WERI-Rb-1 (cell line): ENCODE results near the gene RRAS2.

ENCODE experiments used
- DNase-seq: peaks from one replicate; pipeline ENCODE4 v3.0.0-alpha.2; 2020
- H3K27ac ChIP-seq: fragments of 250-450 bp; sonication (Bioruptor Pico); 2 replicates; pipeline ENCODE4 v1.5.1; 2020; ENCODE audit warnings: mild to moderate bottlenecking, moderate library complexity
- H3K27me3 ChIP-seq: fragments of 250-450 bp; sonication (Bioruptor Pico); 2 replicates; pipeline ENCODE4 v1.5.1; 2021; ENCODE audit warnings: mild to moderate bottlenecking, low read depth, moderate library complexity; ENCODE audit not compliant: insufficient read depth, severe bottlenecking
- H3K36me3 ChIP-seq: fragments of 250-450 bp; sonication (Bioruptor Pico); 2 replicates; pipeline ENCODE4 v1.5.1; 2020; ENCODE audit warnings: mild to moderate bottlenecking, moderate library complexity
- H3K4me3 ChIP-seq: 2 replicates; pipeline ENCODE4 v1.5.1; 2011; ENCODE audit warnings: low read depth, mild to moderate bottlenecking, control low read depth, low read length
- H3K9me3 ChIP-seq: fragments of 250-450 bp; sonication (Bioruptor Pico); 2 replicates; pipeline ENCODE4 v1.5.1; 2021; ENCODE audit warnings: mild to moderate bottlenecking, moderate library complexity; ENCODE audit not compliant: severe bottlenecking
- TF ChIP-seq, protein P1 (sequence below): IDR thresholded peaks from 2 replicates; pipeline ENCODE4 v1.5.1; 2011; ENCODE audit warnings: low read depth, mild to moderate bottlenecking, control low read depth, inconsistent platforms, low read length

RRAS2 gene

DNA sequence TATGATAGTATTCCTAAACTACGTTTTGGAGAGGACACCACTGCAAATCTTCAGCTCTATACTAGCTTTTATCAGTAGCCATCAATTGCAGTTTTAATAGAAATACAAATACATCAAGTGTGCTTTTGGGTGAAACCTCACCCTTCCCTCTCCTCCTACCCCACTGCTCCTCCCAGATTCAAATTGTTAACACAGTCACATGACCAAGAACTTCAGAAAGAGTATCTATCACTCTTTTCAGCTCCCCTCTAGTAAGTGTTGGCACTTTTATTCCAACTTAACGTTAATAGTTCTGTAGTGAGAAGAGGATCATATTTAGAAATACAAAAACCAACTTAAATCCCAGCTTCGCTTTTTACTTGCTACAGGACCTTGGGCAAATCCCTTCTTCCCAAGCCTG lies 17.0 kb downstream of the RRAS2 start:
- Histone ChIP-seq H3K27me3 (no peaks in the 10 kb centered on the region), H3K27ac (no peak overlapping the region), H3K9me3 (no peaks in the 10 kb centered on the region), H3K36me3 (no peaks in the 10 kb centered on the region), H3K4me3 (no peak overlapping the region)
- TF ChIP-seq, protein P1, sequence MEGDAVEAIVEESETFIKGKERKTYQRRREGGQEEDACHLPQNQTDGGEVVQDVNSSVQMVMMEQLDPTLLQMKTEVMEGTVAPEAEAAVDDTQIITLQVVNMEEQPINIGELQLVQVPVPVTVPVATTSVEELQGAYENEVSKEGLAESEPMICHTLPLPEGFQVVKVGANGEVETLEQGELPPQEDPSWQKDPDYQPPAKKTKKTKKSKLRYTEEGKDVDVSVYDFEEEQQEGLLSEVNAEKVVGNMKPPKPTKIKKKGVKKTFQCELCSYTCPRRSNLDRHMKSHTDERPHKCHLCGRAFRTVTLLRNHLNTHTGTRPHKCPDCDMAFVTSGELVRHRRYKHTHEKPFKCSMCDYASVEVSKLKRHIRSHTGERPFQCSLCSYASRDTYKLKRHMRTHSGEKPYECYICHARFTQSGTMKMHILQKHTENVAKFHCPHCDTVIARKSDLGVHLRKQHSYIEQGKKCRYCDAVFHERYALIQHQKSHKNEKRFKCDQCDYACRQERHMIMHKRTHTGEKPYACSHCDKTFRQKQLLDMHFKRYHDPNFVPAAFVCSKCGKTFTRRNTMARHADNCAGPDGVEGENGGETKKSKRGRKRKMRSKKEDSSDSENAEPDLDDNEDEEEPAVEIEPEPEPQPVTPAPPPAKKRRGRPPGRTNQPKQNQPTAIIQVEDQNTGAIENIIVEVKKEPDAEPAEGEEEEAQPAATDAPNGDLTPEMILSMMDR = no peak
- no peak for DNase-seq

DNA sequence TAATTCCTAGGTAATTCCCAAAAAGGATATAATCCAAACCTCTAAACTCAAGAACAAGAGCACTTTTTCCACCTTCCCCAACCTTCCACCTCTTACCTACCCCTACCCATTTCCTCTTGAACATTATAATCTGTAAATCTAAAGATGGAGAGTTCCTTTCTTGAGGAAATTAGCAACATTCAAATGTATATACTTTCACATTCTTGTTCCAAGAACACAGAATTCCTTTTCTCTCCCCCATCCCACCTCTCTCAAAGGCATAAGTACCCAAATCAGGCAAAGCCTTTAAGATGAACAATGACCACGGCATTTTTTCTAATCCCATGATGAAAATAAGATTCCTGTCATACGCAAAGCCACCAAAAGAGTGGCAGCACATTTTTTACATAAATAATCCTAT lies 18.3 kb downstream of the RRAS2 start:
- H3K27me3 ChIP-seq = no peaks in the 10 kb centered on the region
- H3K9me3 ChIP-seq = no peaks in the 10 kb centered on the region
- DNase-seq = no peak
- H3K4me3 ChIP-seq = no peak overlapping the region
- H3K27ac ChIP-seq = no peak overlapping the region
- TF ChIP-seq, protein P1 = no peak
- no peaks in the 10 kb centered on the region for H3K36me3 ChIP-seq

DNA sequence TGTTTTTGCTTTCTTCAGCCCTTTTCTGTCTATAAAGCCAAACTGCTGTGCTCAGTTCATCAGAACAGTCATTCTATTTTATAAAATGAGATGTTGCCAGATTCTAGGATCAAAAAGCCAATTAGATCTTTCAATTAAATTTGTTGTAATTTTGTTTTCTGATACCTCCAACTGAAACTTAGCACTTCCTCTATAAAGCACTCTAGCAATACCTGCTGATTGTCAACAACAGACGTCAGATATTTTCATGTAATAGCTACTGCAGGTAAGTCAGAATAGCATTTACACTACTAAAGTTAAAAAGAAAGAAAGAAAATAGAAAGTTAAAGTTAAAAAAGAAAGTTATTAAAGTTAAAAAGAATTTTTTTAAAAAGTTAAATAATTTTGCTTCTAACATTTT lies 19.6 kb downstream of the RRAS2 start:
- Histone ChIP-seq H3K36me3 (no peaks in the 10 kb centered on the region), H3K27me3 (no peaks in the 10 kb centered on the region), H3K4me3 (no peak overlapping the region), H3K27ac (no peak overlapping the region), H3K9me3 (no peaks in the 10 kb centered on the region)
- TF ChIP-seq, protein P1 = no peak
- DNase-seq = no peak

DNA sequence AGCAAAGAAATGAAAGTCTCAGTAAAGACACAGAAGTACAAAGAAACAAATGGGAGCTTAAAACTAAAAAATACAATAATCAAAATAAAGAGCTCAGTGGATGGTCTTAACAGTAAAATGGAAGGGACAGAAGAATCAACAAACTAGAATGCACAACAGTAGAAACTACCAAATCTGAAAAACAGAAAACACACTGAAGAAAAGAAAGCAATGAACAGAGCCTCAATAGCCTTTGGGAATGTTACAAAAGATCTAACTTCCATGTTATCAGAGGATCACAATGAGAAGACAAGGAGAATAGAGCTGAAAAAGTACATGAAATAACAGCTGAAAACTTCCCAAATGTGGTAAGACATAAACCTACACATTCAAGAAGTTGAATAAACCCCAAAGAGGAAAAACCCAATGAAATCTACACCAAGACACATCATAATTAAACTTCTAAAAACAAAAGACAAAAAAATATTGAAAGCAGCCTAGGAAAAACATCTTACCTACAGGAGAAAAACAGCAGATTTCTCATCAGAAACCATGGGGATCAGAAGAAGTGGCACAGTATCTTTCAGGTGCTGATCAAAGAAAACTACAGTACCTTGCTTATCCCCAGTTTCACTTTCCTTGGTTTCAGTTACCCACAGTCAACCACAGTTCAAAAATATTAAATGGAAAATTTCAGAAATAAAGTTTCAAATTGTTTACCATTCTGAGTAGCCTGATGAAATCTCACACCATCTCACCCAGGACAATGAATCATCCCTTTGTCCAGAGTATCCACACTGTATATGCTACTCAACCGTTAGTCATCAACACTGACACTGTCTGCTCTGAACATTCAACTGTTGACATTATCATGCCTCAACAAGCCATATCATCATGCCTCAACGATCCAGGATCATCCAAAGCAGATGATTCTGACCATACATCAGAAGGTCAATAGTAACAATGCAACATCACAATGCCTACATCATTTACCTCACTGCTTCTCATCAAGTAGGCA lies 22.2 kb downstream of the RRAS2 start:
- Histone ChIP-seq H3K36me3 (no peaks in the 10 kb centered on the region), H3K9me3 (no peaks in the 10 kb centered on the region), H3K4me3 (no peak overlapping the region), H3K27ac (no peak overlapping the region), H3K27me3 (no peaks in the 10 kb centered on the region)
- DNase-seq = no peak
- TF ChIP-seq, protein P1 = no peak

DNA sequence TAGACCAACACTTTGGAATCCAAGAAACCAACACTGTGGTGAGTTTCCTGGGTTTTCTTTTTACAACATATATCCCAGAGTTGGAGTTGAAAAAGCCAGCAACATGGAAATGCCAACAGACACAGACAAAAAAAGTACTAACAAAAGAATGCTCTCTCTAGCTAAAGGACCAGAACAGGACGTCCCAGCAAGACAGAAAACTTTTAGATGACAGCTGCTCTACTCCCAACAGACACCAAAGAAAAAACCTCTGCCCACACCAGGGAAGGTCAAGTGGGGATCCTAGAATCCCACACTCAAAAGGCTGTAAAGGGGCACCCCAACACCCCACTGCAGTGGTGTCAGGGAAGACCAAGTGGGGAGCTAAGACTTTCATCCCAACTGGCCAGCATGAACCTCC lies 23.3 kb downstream of the RRAS2 start:
- no peak overlapping the region for H3K27ac ChIP-seq
- TF ChIP-seq, protein P1 = no peak
- no peak overlapping the region for H3K4me3 ChIP-seq
- no peak for DNase-seq
- H3K27me3 ChIP-seq = no peaks in the 10 kb centered on the region
- H3K9me3 ChIP-seq = no peaks in the 10 kb centered on the region
- H3K36me3 ChIP-seq = no peaks in the 10 kb centered on the region

DNA sequence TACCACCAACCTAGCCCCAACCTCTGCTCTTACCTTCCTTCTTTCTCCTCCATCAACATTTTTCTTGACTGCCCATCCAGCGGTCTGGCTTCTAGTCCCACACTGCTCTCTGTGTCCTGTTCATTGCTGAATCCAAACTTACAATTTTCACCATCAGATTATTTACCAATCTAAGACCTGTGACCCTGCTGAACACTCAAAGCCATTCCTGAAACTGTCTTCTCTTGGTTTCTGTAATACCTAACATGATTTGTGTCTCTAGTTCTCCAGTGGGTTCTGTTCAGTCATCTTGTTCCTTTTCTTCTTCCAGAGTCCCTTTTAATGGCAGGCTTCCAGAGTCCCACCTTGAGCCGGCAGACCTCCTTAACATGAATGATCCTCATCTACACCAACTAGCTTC lies 24.1 kb downstream of the RRAS2 start:
- Histone ChIP-seq H3K9me3 (no peaks in the 10 kb centered on the region), H3K4me3 (no peak overlapping the region), H3K36me3 (no peaks in the 10 kb centered on the region), H3K27me3 (no peaks in the 10 kb centered on the region), H3K27ac (no peak overlapping the region)
- no peak for DNase-seq
- TF ChIP-seq, protein P1 = no peak
